ENCODE results near the gene SHE. TPM values are rescaled to one million over a fixed set of nuclear protein-coding genes. Genes with fewer than 3 reads are reported as not detected.
"Not testable (repeated sequence)": the region's sequence is repeated elsewhere in the genome, so short reads cannot be mapped to it uniquely, and the experiment has no call there.

The SHE gene
- total and polyA plus RNA-seq, 4 donors: 3.1 to 7.5 (median 4.7) TPM

GRCh38 chr1:154533952-154534844 is 32.0 kb upstream of the SHE start:
- no peaks in the 10 kb centered on the region for H3K36me3 ChIP-seq (ENCODE audit: control insufficient read depth in 4 of 4, insufficient read depth in 3 of 4, low read depth in 1 of 4, low read length in 3 of 4)
- no peak for TF ChIP-seq NR2F2 (IDR thresholded peaks at IDR 0.05)
- no peak for TF ChIP-seq MAX (IDR thresholded peaks at IDR 0.05)
- TF ChIP-seq RAD21 (IDR thresholded peaks at IDR 0.05): peak; percentile 88 to 91
- TF ChIP-seq YY1 (IDR thresholded peaks at IDR 0.05): no peak
- TF ChIP-seq REST (IDR thresholded peaks at IDR 0.05): peak; percentile 16
- no peak for TF ChIP-seq HNF4G (IDR thresholded peaks at IDR 0.05)
- no peak for TF ChIP-seq EGR1 (IDR thresholded peaks at IDR 0.05; ENCODE audit: low read depth in 2 of 2)
- no peak for TF ChIP-seq TAF1 (conservative IDR thresholded peaks at IDR 0.05)
- no peak for TF ChIP-seq SP1 (IDR thresholded peaks at IDR 0.05)
- TF ChIP-seq, protein P1, sequence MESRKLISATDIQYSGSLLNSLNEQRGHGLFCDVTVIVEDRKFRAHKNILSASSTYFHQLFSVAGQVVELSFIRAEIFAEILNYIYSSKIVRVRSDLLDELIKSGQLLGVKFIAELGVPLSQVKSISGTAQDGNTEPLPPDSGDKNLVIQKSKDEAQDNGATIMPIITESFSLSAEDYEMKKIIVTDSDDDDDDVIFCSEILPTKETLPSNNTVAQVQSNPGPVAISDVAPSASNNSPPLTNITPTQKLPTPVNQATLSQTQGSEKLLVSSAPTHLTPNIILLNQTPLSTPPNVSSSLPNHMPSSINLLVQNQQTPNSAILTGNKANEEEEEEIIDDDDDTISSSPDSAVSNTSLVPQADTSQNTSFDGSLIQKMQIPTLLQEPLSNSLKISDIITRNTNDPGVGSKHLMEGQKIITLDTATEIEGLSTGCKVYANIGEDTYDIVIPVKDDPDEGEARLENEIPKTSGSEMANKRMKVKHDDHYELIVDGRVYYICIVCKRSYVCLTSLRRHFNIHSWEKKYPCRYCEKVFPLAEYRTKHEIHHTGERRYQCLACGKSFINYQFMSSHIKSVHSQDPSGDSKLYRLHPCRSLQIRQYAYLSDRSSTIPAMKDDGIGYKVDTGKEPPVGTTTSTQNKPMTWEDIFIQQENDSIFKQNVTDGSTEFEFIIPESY (IDR thresholded peaks at IDR 0.05): no peak
- TF ChIP-seq, protein P2, sequence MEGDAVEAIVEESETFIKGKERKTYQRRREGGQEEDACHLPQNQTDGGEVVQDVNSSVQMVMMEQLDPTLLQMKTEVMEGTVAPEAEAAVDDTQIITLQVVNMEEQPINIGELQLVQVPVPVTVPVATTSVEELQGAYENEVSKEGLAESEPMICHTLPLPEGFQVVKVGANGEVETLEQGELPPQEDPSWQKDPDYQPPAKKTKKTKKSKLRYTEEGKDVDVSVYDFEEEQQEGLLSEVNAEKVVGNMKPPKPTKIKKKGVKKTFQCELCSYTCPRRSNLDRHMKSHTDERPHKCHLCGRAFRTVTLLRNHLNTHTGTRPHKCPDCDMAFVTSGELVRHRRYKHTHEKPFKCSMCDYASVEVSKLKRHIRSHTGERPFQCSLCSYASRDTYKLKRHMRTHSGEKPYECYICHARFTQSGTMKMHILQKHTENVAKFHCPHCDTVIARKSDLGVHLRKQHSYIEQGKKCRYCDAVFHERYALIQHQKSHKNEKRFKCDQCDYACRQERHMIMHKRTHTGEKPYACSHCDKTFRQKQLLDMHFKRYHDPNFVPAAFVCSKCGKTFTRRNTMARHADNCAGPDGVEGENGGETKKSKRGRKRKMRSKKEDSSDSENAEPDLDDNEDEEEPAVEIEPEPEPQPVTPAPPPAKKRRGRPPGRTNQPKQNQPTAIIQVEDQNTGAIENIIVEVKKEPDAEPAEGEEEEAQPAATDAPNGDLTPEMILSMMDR (IDR thresholded peaks at IDR 0.05; ENCODE audit: low read depth, low read length, missing input control): peak; percentile 64
- TF ChIP-seq JUND (IDR thresholded peaks at IDR 0.05): no peak
- peak in 1 of 2 donors; percentile 9 for TF ChIP-seq RXRA (IDR thresholded peaks at IDR 0.05)
- TF ChIP-seq ATF3 (IDR thresholded peaks at IDR 0.05): no peak
- no peak for TF ChIP-seq GABPA (IDR thresholded peaks at IDR 0.05 in 1 of 2, conservative IDR thresholded peaks at IDR 0.05 in 1 of 2)
- no peak for TF ChIP-seq HNF4A (conservative IDR thresholded peaks at IDR 0.05)
- no peak for TF ChIP-seq FOXA2 (IDR thresholded peaks at IDR 0.05)
- TF ChIP-seq FOXA1 (IDR thresholded peaks at IDR 0.05): no peak

GRCh38 chr1:154531950-154532349 is 29.7 kb upstream of the SHE start:
- not testable (repeated sequence) for H3K4me1 ChIP-seq (ENCODE audit: control insufficient read depth in 4 of 4, insufficient read depth in 4 of 4, low read length in 3 of 4); H3K9me3 ChIP-seq (ENCODE audit: control insufficient read depth in 4 of 4, low read length in 3 of 4); H3K27me3 ChIP-seq (ENCODE audit: control insufficient read depth in 4 of 4, insufficient read depth in 4 of 4, low read length in 3 of 4); DNase-seq (ENCODE audit: low spot score); H3K36me3 ChIP-seq (ENCODE audit: control insufficient read depth in 4 of 4, insufficient read depth in 3 of 4, low read depth in 1 of 4, low read length in 3 of 4); H3K4me3 ChIP-seq (ENCODE audit: low read depth in 1 of 3, low read length in 3 of 3); H3K27ac ChIP-seq (ENCODE audit: low read depth in 1 of 2, low read length in 2 of 2); H3K9ac ChIP-seq (ENCODE audit: low read depth in 1 of 2, low read length in 2 of 2)
- 98% methylated on average over 13 of the region's 13 CpGs for WGBS

More at GRCh38 chr1:154533952-154534844, 32.0 kb upstream of the SHE start:
- H3K9me3 ChIP-seq (ENCODE audit: control insufficient read depth in 4 of 4, low read length in 3 of 4): no peaks in the 10 kb centered on the region
- H3K4me1 ChIP-seq (ENCODE audit: control insufficient read depth in 4 of 4, insufficient read depth in 4 of 4, low read length in 3 of 4): no peaks in the 10 kb centered on the region
- no peak overlapping the region for H3K4me3 ChIP-seq (ENCODE audit: low read depth in 1 of 3, low read length in 3 of 3)
- no peak for DNase-seq (ENCODE audit: low spot score)
- 51% methylated on average over 11 of the region's 11 CpGs for WGBS
- no peak overlapping the region for H3K27ac ChIP-seq (ENCODE audit: low read depth in 1 of 2, low read length in 2 of 2)
- H3K9ac ChIP-seq (ENCODE audit: low read depth in 1 of 2, low read length in 2 of 2): no peak overlapping the region
- H3K27me3 ChIP-seq (ENCODE audit: control insufficient read depth in 4 of 4, insufficient read depth in 4 of 4, low read length in 3 of 4): no peaks in the 10 kb centered on the region

Data from liver (tissue), 9 donors.